Activated CD4-positive, alpha-beta T cell treated with anti-CD3 and anti-CD28 coated beads, Interleukin-2, amount 10 ng/mL, durations not matched to agents 7 days and 5 days (primary cell): ENCODE results near the gene VSTM2B. TPM values are rescaled to one million over a fixed set of nuclear protein-coding genes. Genes with fewer than 3 reads are reported as not detected.
A peak's percentile ranks its signal among the peaks of the same experiment; 100 is the strongest.

Experiments used
- CTCF ChIA-PET: fragments of 350-600 bp; sonication (Branson Sonifier 250); formaldehyde crosslinking; loops from one replicate; lab custom pipeline; 2021; ENCODE audit warnings: antibody characterized with exemption; lab: Charles Lee
- POLR2A ChIA-PET: fragments of 350-600 bp; sonication (Branson Sonifier 250); formaldehyde crosslinking; loops from one replicate; lab custom pipeline; 2021; ENCODE audit warnings: antibody characterized with exemption; lab: Charles Lee
- DNase-seq: peaks from one replicate; pipeline ENCODE4 v3.0.0-alpha.2; 2020
- H3K27ac Mint-ChIP-seq: one replicate; pipeline ENCODE4 v1.8.0; 2021; ENCODE audit warnings: mild to moderate bottlenecking, moderate library complexity, mixed read lengths
- H3K27me3 Mint-ChIP-seq: one replicate; pipeline ENCODE4 v1.8.0; 2021; ENCODE audit warnings: mixed read lengths
- H3K36me3 Mint-ChIP-seq: one replicate; pipeline ENCODE4 v1.8.0; 2021; ENCODE audit warnings: low read depth, mixed read lengths
- H3K4me1 Mint-ChIP-seq: one replicate; pipeline ENCODE4 v1.8.0; 2021; ENCODE audit warnings: mixed read lengths
- H3K4me3 Mint-ChIP-seq: one replicate; pipeline ENCODE4 v1.8.0; 2021; ENCODE audit warnings: mild to moderate bottlenecking, moderate library complexity, mixed read lengths
- H3K9me3 Mint-ChIP-seq: one replicate; pipeline ENCODE4 v1.8.0; 2021; ENCODE audit warnings: mixed read lengths
- total RNA-seq, 2 experiments: library from RNA; stranded (reverse); gene quantifications; one replicate each; pipeline ENCODE4 v1.2.3, GENCODE V29; 2021

VSTM2B gene
- total RNA-seq, 2 experiments from 2014 or later: not detected

DNA sequence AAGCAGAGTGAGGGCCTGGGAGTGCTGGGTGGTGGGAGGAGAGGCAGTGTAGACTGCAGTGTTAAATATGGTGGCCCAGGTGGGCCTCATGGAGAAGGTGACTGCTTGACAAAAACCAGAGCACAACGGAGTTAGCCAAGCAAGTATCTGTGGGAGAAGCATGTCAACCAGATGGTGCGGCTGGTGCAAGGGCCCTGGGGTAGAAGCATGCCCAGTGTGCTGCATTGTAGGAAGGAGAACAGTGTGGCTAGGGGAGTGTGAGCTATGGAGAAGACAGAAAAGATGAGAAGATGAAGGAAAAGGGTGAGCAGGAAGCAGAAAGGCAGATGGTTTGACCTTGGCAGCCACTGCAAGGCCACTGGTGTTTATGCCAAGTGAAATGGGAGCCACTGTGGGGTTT lies 2.2 kb upstream of the VSTM2B start:
- Mint-ChIP-seq H3K36me3 (no peaks in the 10 kb centered on the region), H3K27me3 (peaks cover 47% of the 10 kb centered on the region), H3K27ac (no peak overlapping the region), H3K4me3 (no peak overlapping the region), H3K4me1 (peaks cover 13% of the 10 kb centered on the region), H3K9me3 (no peaks in the 10 kb centered on the region)
- ChIA-PET POLR2A (no interaction called here), CTCF (interaction anchor here (0.9 kb wide), 1 partner anchor 17 kb away, joined by 3 read pairs; no protein-coding TSS in a partner anchor)
- DNase-seq: no peak

GRCh38 chr19:29524201-29524911 lies 1.4 kb upstream of the VSTM2B start:
- Mint-ChIP-seq H3K9me3 (no peaks in the 10 kb centered on the region), H3K4me3 (no peak overlapping the region), H3K27ac (no peak overlapping the region), H3K4me1 (peaks cover 17% of the 10 kb centered on the region), H3K27me3 (peaks cover 53% of the 10 kb centered on the region), H3K36me3 (no peaks in the 10 kb centered on the region)
- CTCF ChIA-PET: interaction anchor here (0.9 kb wide), 1 partner anchor 16 kb away, joined by 3 read pairs; no protein-coding TSS in a partner anchor
- DNase-seq: no peak
- POLR2A ChIA-PET: no interaction called here

DNA sequence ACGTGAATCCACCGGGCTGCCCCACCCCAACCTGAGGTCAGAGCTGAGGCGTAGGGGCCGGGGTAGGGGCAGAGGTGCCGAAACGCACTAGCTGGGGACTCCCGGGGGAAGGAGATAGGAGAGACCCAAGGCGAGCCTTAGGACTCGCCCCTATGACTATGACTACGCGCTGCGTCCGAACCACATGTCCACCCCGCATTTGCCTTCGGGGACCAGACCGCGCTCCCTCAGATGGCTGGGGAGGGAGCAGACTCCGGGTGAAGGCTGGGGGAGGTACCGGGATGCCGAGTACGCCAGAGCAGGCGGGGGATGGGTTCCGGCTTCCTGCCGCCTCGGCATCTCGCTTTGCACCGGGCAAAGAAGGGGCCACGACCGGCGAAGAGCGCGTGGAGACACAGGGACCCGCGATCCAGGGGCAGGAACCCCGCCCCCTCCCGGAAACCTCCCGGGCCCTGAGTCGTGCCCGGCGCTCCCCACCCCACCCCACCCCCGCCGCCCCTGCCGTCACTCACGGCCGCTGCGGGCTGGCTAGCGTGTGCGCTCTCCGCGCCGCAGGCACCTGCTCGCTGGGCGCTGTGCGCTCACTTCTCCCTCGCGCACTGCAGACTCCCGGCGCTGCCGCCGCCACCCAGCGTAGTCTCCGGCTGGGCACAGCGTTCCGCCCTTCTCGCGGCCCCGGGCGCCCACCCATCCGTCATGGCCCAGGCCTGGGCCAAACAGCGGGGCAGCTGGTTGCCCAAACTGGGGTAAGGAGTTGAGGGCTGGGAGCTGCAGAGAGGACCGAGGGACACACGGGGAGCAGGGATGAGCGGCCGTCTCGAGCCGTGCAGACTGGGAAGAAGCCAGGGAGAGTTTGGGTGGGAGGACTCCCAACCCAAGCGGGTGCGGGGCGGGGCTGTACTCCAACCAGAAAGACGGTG lies 622 bp upstream of the VSTM2B start:
- DNase-seq: no peak
- ChIA-PET POLR2A (no interaction called here), CTCF (no interaction called here)
- H3K27me3 Mint-ChIP-seq: peaks cover 55% of the 10 kb centered on the region
- H3K4me1 Mint-ChIP-seq: peaks cover 21% of the 10 kb centered on the region
- H3K27ac Mint-ChIP-seq: no peak overlapping the region
- no peak overlapping the region for H3K4me3 Mint-ChIP-seq
- H3K36me3 Mint-ChIP-seq: no peaks in the 10 kb centered on the region
- no peaks in the 10 kb centered on the region for H3K9me3 Mint-ChIP-seq

GRCh38 chr19:29526730-29527499 lies 1.1 kb downstream of the VSTM2B start:
- DNase-seq: no peak
- CTCF ChIA-PET: interaction anchor here (2.8 kb wide), 1 partner anchor 11 kb away, joined by 11 read pairs; no protein-coding TSS in a partner anchor
- Mint-ChIP-seq H3K4me1 (peaks cover 25% of the 10 kb centered on the region), H3K27ac (no peak overlapping the region), H3K9me3 (no peaks in the 10 kb centered on the region), H3K36me3 (no peaks in the 10 kb centered on the region), H3K4me3 (no peak overlapping the region), H3K27me3 (peaks cover 71% of the 10 kb centered on the region)
- POLR2A ChIA-PET: interaction anchor here (0.6 kb wide), 1 partner anchor 13 kb away, joined by 3 read pairs; no protein-coding TSS in a partner anchor

DNA sequence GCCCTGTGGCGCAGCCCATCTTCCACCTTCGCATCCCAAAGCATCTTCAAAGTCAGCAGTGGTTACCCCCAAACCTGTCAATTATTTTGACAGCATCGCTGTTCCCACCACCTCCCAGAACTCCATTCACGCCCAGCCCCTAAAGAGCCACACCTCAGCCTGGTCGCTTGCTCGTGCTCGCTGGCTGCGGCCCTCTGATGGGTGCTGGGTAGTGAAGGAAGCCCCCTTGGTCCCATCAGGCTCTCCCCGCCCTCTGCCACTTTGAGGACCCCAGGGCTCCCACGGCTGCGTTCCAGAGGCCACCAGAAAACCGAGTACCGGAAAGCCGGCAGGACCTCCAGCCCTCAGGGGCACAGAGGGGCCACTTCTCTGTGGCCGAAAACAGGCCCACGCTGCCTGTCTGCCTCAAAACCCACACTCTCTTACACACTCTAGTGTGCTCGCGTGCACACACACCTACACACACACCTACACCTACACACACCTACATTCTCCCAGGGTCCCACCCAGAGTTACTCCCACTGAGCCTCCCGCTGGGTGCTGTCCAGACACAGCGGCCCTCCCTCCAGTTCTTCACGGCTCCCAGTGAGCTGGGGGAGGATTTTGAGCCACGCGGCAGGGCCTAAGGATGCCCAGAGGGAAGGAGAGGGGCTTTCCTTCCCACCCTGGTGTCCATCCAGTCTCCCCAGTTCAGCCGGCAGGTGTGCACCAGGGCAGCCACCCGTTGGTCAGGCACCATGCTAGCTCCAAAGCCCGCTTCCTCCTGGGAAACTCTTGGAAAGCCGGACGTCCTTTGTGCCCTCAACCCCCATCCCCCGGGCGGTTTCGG lies 1.9 kb downstream of the VSTM2B start:
- ChIA-PET POLR2A (interaction anchor here (0.6 kb wide), 1 partner anchor 12 kb away, joined by 3 read pairs; no protein-coding TSS in a partner anchor), CTCF (interaction anchor here (0.5 to 2.8 kb wide), 3 partner anchors 9 to 447 kb away, joined by 3 to 11 read pairs (median 5); no protein-coding TSS in a partner anchor)
- H3K4me1 Mint-ChIP-seq: peaks cover 25% of the 10 kb centered on the region
- H3K9me3 Mint-ChIP-seq: no peaks in the 10 kb centered on the region
- no peaks in the 10 kb centered on the region for H3K36me3 Mint-ChIP-seq
- DNase-seq: no peak
- peaks cover 79% of the 10 kb centered on the region for H3K27me3 Mint-ChIP-seq
- H3K27ac Mint-ChIP-seq: peak overlapping the region; percentile 19
- H3K4me3 Mint-ChIP-seq: peak overlapping the region; percentile 49

DNA sequence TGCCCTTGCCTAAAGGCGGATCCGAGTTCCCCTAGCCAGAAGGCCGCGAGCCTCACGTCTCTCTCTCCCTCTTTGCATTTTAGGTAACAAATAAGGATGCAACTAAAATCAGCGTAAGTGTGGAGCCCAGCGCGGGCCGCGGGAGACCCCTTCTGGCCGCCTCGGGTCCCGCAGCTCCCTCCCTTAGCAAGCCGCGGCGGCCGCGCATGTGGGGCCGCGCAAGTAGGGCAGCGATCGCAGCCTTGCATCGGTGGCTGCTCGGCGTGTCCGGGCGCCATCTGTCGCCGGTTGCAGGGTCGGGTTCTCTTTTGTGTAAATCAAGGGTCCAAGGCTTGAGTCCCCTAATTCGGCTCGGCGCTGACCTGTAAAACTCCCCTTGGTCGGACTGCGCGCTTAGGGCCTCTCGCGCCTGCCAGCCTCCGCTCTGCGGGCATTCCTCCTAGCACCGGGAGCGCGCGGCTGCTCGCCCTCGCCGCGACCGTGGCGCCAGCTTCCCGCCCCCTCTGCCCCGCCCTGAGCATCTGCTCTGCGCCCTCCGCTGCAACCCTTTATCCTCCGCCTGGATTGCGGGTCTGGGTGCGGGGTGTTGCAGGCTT lies 2.7 kb downstream of the VSTM2B start:
- POLR2A ChIA-PET: no interaction called here
- Mint-ChIP-seq H3K9me3 (no peaks in the 10 kb centered on the region), H3K27ac (peak overlapping the region; percentile 19), H3K4me3 (peak overlapping the region; percentile 49), H3K4me1 (peaks cover 25% of the 10 kb centered on the region), H3K36me3 (no peaks in the 10 kb centered on the region), H3K27me3 (peaks cover 74% of the 10 kb centered on the region)
- CTCF ChIA-PET: interaction anchor here (1.5 to 2.8 kb wide), 2 partner anchors 9 to 10 kb away, joined by 5 to 11 read pairs; no protein-coding TSS in a partner anchor
- DNase-seq: peak; percentile 64

- ChIA-PET POLR2A (no interaction called here), CTCF (interaction anchor here (1.5 kb wide), 1 partner anchor 11 kb away, joined by 5 read pairs; no protein-coding TSS in a partner anchor)
- Mint-ChIP-seq H3K36me3 (no peaks in the 10 kb centered on the region), H3K9me3 (no peaks in the 10 kb centered on the region), H3K27ac (peak overlapping the region; percentile 46), H3K27me3 (peaks cover 68% of the 10 kb centered on the region), H3K4me1 (peaks cover 25% of the 10 kb centered on the region), H3K4me3 (no peak overlapping the region)
- DNase-seq: no peak
These were observed 3.3 kb downstream of the VSTM2B start for GRCh38 chr19:29528946-29529645.

DNA sequence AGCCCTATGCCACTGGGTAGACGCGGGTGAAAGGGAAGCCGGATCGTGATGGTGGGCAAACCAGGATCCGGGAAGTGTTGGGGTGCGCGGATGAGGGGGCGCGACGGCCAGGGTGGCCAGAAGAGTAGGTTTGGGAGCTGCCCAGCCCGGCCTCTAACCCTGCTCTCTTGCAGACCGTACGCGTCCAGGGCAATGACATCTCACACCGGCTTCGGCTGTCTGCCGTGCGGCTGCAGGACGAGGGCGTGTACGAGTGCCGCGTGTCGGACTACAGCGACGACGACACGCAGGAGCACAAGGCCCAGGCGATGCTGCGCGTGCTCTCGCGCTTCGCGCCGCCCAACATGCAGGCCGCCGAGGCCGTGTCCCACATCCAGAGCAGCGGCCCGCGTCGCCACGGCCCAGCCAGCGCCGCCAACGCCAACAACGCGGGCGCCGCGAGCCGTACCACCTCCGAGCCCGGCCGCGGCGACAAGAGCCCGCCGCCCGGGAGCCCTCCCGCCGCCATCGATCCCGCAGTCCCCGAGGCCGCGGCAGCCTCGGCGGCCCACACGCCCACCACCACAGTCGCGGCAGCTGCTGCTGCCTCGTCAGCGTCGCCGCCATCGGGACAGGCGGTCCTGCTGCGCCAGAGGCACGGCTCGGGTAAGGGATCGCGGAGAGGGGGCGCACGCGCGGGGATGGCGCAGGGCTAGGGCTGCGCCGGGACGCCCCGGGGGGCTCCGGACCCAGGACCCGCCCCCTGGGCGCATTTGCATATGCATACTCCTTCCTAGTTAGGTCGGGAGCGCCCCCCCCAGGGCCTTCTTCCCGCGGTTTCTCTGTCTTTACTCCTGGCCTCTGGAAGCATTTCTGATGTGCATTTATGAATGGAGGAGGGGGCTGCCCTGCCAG lies 4.1 kb downstream of the VSTM2B start:
- H3K4me3 Mint-ChIP-seq: no peak overlapping the region
- peak overlapping the region; percentile 36 for H3K27ac Mint-ChIP-seq
- DNase-seq: no peak

GRCh38 chr19:29530540-29531457 lies 5.0 kb downstream of the VSTM2B start:
- no peak overlapping the region for H3K4me3 Mint-ChIP-seq
- H3K9me3 Mint-ChIP-seq: no peaks in the 10 kb centered on the region
- CTCF ChIA-PET: no interaction called here
- H3K27ac Mint-ChIP-seq: peak overlapping the region; percentile 36
- H3K4me1 Mint-ChIP-seq: peaks cover 23% of the 10 kb centered on the region
- POLR2A ChIA-PET: interaction anchor here (0.6 kb wide), 1 partner anchor 53 kb away, joined by 3 read pairs; no protein-coding TSS in a partner anchor
- H3K27me3 Mint-ChIP-seq: peaks cover 56% of the 10 kb centered on the region
- no peak for DNase-seq
- no peaks in the 10 kb centered on the region for H3K36me3 Mint-ChIP-seq

More for the DNA sequence above, 4.1 kb downstream of the VSTM2B start:
- no peaks in the 10 kb centered on the region for H3K36me3 Mint-ChIP-seq
- H3K27me3 Mint-ChIP-seq: peaks cover 60% of the 10 kb centered on the region
- CTCF ChIA-PET: interaction anchor here (0.7 kb wide), 1 partner anchor 9 kb away, joined by 3 read pairs; no protein-coding TSS in a partner anchor
- no peaks in the 10 kb centered on the region for H3K9me3 Mint-ChIP-seq
- POLR2A ChIA-PET: no interaction called here
- peaks cover 25% of the 10 kb centered on the region for H3K4me1 Mint-ChIP-seq
